OCI-LY7 (cell line): ENCODE data around the gene ASB8.

ENCODE experiments used
- CTCF ChIP-seq: fragments of 200-600 bp; sonication (generic); conservative IDR thresholded peaks from 2 replicates; pipeline ENCODE4 v1.5.1; 2014; ENCODE audit warnings: mild to moderate bottlenecking, antibody characterized with exemption, low read length, moderate library complexity, mixed read lengths
- EZH2phosphoT487 ChIP-seq: fragments of 200-600 bp; sonication (generic); IDR thresholded peaks from 2 replicates; pipeline ENCODE4 v1.6.1; 2018; ENCODE audit warnings: low read depth, borderline replicate concordance, mild to moderate bottlenecking, mixed run types, antibody characterized with exemption, low read length, moderate library complexity, mixed read lengths

GRCh38 chr12:48122065-48122834 is 35.1 kb downstream of the ASB8 start:
- TF ChIP-seq CTCF (no peak), EZH2phosphoT487 (no peak)
